Ramos (cell line): ENCODE results near the gene WRNIP1.

Source experiments
- in situ Hi-C: fragments of 300-500 bp; cut with MboI; formaldehyde crosslinking; loops from one replicate; pipeline ENCODE4 v1.14.3; 2022; ENCODE audit warnings: low sequenced_read_pairs; ENCODE audit not compliant: unreplicated experiment

The WRNIP1 gene

DNA sequence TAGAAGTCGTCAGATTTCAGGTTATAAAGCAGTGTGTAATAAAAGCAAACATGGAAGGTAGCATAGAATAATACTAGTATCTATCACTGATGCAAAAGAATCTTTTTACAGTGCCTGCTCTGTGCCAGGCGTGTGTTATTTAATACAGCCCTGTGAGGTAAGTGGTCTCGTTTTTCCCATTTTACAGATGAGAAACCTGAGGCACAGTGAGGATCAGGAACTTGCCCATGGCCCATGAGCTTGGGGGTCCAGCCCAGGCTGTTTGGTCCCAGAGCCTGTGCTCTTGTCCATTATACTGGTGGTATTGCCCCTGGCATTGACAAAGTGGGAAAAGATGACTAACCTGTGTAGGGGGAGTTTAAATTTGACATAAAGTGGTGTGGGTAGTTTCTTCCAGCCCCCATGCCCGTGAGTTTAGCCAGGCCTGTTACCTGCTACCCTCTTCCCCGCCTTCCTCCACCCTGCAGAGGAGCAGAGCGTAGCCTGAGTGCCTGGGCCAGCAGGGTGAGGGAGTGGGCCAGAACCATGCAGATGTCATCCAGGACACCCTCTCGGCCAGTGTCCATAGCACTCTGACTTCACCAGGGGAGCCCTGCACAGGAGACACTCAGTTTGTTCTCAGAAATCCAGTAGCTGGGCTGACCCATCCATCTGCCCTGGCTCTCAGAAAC, 16.6 kb downstream of the WRNIP1 start:
- in situ Hi-C loops, result no loop called here

DNA sequence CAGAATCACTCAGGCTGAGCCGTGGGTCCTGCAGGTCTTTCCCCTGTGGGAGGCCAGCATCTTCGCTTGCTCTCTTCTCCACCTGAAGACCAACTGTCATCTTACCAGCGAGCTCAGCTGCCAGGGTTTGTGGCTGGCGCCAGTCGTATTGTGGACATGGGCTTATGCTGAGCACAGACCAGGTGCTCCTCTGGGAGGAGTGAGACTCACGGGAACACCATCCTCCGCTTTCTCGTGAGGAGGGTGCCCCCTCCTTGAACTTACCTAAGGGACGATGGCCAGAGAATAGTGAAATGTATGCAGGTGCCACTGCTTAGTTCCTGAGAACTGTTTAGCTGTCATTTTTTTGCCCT, 17.1 kb downstream of the WRNIP1 start:
- in situ Hi-C loops, result no loop called here

GRCh38 chr6:2782825-2783187, 17.6 kb downstream of the WRNIP1 start:
- in situ Hi-C loops, result no loop called here

GRCh38 chr6:2783188-2783963, 18.2 kb downstream of the WRNIP1 start:
- in situ Hi-C loops, result no loop called here

- in situ Hi-C loops, result no loop called here
Measured at GRCh38 chr6:2784061-2784460, 18.9 kb downstream of the WRNIP1 start.

- in situ Hi-C loops, result no loop called here
Measured at GRCh38 chr6:2784930-2785329, 19.7 kb downstream of the WRNIP1 start.

- in situ Hi-C loops, result no loop called here
Measured at GRCh38 chr6:2786269-2786668, 21.1 kb downstream of the WRNIP1 start.

DNA sequence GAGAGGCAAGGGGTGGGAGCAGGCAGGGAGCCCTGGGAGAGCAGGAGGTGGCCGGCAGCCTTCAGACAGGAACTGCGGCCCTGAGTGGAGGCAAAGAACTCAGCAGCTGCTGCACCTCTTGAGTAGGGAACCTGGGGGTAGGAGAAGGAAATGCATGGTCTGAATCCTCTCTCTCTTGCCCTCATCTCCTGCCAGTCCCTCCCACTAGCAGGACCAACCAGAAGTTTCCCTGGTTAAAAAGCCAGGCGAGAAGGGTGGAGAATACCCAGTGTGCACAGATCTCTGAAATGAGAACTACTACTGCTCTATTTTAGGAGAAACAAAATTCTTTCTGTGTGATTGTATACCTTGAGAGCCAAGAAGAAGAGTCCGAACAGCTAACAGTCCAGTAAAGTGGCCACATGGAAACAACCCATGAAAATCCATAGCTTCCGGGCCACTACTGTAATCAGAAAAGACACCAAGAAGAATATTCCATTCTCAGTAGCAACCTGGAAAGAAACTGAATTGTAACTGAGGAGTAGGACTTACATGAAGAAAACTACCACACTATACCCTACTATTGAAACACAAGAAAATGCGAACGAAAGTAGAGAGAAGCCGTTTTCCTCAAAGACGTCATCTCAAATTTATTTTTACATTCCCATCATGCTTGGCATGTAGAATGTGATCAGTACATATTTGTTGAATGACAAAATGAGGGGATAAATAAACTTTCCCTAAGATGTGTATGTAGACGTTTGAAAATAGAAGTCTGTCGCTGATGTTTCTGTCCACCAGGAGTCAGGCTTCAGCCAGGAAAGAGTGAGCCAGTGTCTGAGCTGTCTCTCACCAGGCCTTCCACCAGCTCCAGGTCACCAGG, 25.6 kb downstream of the WRNIP1 start:
- in situ Hi-C loops, result no loop called here

GRCh38 chr6:2791450-2791974, 26.3 kb downstream of the WRNIP1 start:
- in situ Hi-C loops, result no loop called here

DNA sequence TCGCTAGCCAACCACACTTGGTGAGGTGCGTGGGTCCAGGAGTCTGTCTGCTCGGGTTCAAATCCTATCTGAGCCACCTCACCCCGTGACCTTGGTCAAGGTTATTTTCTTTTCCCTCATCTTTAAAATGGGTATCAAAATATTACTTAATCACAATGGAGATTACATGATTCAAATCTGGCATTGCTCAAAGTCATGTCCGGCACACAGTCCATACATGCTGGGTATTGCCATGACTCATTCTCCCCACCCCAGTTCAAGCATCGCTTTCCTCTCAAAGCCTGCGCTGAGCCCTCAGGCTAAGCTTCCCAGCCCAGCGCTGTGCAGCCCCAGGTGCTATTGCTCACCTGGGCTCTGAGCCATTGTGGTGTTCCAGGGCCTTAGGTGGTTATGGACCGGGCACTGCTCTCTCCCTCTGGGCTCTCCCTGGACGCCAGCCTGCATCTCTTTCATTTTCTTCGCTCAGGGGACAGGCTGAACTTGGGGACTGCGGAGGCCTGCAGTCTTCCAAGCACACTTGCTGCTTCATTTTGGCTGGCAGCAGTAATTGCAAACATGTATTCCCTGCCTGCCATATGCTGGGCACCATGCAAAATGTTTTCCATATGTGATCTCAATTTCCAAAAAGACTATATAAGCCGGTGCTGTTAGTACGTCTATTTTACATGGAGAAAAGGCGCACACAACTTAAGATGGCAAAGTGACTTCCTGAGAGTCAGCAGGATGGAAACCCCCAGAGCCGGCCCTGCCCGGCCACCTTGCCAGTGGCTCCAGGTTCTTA, 27.3 kb downstream of the WRNIP1 start:
- in situ Hi-C loops, result no loop called here

GRCh38 chr6:2793534-2794151, 28.4 kb downstream of the WRNIP1 start:
- in situ Hi-C loops, result no loop called here

- in situ Hi-C loops, result no loop called here
Measured at GRCh38 chr6:2794171-2794730, 29.1 kb downstream of the WRNIP1 start.

DNA sequence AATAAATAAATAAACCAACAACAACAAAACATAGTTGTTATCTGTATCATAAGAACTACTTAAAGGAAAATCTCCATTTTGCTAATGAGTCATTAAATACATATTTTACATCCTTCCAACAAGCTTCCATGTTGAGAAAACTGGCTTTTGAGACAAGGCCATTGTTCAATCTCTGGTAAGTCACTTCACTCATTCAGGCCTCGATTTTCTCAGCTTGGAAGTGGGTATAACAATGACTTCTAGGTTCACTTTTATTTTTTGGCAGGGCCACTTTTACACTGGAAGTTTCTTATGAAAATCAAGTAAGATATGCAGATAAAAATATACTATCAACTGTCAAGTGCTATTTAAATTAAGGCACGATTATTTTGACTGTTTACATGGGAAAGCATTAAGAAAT, 30.0 kb downstream of the WRNIP1 start:
- in situ Hi-C loops, result no loop called here

GRCh38 chr6:2795956-2796355, 30.8 kb downstream of the WRNIP1 start:
- in situ Hi-C loops, result no loop called here

DNA sequence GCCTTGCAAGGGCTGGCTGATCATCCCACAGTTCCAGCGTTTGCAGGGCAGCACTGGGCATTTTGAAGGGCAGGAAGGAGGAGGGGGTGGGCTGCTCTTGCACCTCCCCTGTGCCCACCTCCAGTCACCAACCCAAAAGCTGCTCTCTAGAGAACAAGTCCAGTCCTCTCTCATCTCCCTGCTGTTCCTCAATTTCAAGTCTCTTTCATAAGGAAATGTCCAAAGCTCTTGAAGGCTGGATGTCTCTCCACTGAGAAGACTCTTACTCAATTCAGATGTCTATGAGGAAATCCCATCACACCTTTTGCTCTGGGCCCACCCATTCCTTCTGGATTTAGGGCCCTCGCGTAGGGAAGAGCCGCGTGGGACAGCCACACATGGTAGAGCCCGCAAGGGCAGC, 31.7 kb downstream of the WRNIP1 start:
- in situ Hi-C loops, result no loop called here

GRCh38 chr6:2797564-2798031, 32.4 kb downstream of the WRNIP1 start:
- in situ Hi-C loops, result no loop called here

DNA sequence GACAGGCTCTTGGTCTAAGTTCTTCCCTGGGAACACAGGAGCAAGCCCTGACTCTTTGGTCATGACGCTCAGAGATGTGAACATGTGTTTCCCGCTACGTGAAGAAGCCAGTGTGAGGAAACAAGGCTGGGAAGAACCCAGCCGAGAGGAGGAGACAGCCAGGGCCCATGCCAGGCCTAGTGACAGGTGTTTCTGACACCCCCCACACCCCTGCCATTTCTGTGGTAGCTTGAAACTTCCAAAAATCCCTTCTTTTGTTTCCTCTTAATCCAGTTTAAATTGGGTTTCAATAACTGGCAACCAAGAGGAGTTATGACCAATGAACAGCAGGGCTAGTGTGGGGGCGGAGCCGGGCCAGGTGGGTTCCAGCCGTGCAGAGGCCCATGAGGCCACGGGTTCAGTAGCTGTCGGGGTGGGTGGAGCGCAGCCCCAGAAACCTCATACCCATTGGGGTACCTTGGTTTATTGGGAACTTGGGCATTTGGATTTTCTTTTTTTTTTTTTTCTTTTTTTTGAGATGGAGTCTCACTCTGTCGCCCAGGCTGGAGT, 33.5 kb downstream of the WRNIP1 start:
- in situ Hi-C loops, result no loop called here

GRCh38 chr6:2799936-2800527, 34.8 kb downstream of the WRNIP1 start:
- in situ Hi-C loops, result no loop called here
